NOMO-1 treated with dmso at 0.1 percent for 144 hours (cell line): ENCODE measurements around the gene ABCA1.
A peak's percentile ranks its signal among the peaks of the same experiment; 100 is the strongest.
"Not testable (repeated sequence)": the region's sequence is repeated elsewhere in the genome, so short reads cannot be mapped to it uniquely, and the experiment has no call there.

Source experiments
- DNase-seq: peaks from one replicate; lab custom pipeline; 2025; ENCODE audit not compliant: unreplicated experiment; lab: John Stamatoyannopoulos, UW

ABCA1 gene

GRCh38 chr9:104927912-104928740, at the start of gene ABCA1:
TSS of gene ABCA1 (minus strand) at chr9:104928155. CDS start at chr9:104903679, 24,476 bp downstream.
- DNase-seq: peak; percentile 58

GRCh38 chr9:104977580-104977979, 49.6 kb upstream of the ABCA1 start:
- no peak for DNase-seq

GRCh38 chr9:104977168-104977567, 49.2 kb upstream of the ABCA1 start:
- no peak for DNase-seq

GRCh38 chr9:104975966-104976595, 48.1 kb upstream of the ABCA1 start:
- DNase-seq: not testable (repeated sequence)

GRCh38 chr9:104974053-104974962, 46.4 kb upstream of the ABCA1 start:
- no peak for DNase-seq

GRCh38 chr9:104972242-104972866, 44.4 kb upstream of the ABCA1 start:
- DNase-seq: no peak

- no peak for DNase-seq
These were observed 43.6 kb upstream of the ABCA1 start for GRCh38 chr9:104971511-104971910.

- DNase-seq: no peak
These were observed 42.5 kb upstream of the ABCA1 start for GRCh38 chr9:104970271-104970987.

GRCh38 chr9:104969116-104969515, 41.2 kb upstream of the ABCA1 start:
- DNase-seq: no peak

GRCh38 chr9:104968025-104968982, 40.3 kb upstream of the ABCA1 start:
- DNase-seq: peak; percentile 89

GRCh38 chr9:104963076-104963475, 35.1 kb upstream of the ABCA1 start:
- DNase-seq: no peak

- DNase-seq: no peak
These were observed 33.9 kb upstream of the ABCA1 start for GRCh38 chr9:104961701-104962359.

- peak; percentile 77 for DNase-seq
These were observed 33.3 kb upstream of the ABCA1 start for GRCh38 chr9:104961238-104961637.

- no peak for DNase-seq
These were observed 32.7 kb upstream of the ABCA1 start for GRCh38 chr9:104960662-104961061.

- DNase-seq: no peak
These were observed 30.8 kb upstream of the ABCA1 start for GRCh38 chr9:104958751-104959150.

GRCh38 chr9:104958006-104958405, 30.1 kb upstream of the ABCA1 start:
- not testable (repeated sequence) for DNase-seq

GRCh38 chr9:104951487-104951886, 23.5 kb upstream of the ABCA1 start:
- no peak for DNase-seq

GRCh38 chr9:104950838-104951237, 22.9 kb upstream of the ABCA1 start:
- no peak for DNase-seq

GRCh38 chr9:104948277-104948676, 20.3 kb upstream of the ABCA1 start:
- DNase-seq: no peak
